ENCODE measurements around the gene MALT1. TPM values are rescaled to one million over a fixed set of nuclear protein-coding genes. Genes with fewer than 3 reads are reported as not detected.

The MALT1 gene
- total RNA-seq, 2 experiments from 2014 or later = 57.8 to 67.5 TPM

DNA sequence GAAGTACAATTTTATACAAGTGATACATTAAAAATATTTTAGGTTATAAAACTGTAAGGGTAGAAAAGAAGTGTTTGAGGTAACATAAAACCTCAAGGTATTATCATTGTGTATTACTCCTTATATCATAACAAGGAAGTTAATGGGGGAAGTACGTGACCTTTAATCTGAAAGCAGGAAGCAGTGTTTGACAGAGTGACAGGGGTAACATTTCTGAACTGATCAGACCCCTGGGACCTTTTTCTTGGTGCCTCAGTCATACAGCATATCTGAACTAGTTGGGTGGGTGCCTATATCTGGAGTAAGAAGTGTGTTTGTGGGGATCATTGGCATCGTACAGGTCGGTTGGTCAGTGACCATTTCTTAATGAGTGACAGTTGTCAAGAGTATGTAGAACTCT lies 43.0 kb downstream of the MALT1 start:
- TF ChIP-seq, protein P1, sequence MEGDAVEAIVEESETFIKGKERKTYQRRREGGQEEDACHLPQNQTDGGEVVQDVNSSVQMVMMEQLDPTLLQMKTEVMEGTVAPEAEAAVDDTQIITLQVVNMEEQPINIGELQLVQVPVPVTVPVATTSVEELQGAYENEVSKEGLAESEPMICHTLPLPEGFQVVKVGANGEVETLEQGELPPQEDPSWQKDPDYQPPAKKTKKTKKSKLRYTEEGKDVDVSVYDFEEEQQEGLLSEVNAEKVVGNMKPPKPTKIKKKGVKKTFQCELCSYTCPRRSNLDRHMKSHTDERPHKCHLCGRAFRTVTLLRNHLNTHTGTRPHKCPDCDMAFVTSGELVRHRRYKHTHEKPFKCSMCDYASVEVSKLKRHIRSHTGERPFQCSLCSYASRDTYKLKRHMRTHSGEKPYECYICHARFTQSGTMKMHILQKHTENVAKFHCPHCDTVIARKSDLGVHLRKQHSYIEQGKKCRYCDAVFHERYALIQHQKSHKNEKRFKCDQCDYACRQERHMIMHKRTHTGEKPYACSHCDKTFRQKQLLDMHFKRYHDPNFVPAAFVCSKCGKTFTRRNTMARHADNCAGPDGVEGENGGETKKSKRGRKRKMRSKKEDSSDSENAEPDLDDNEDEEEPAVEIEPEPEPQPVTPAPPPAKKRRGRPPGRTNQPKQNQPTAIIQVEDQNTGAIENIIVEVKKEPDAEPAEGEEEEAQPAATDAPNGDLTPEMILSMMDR (IDR thresholded peaks at IDR 0.05) = no peak
- H3K36me3 Mint-ChIP-seq (ENCODE audit: low read depth) = peaks cover 53% of the 10 kb centered on the region
- ChIA-PET POLR2A (no interaction called here), CTCF (no interaction called here)
- peak overlapping the region; percentile 31 for H3K4me3 Mint-ChIP-seq
- peak; percentile 29 for DNase-seq
- no peaks in the 10 kb centered on the region for H3K27me3 Mint-ChIP-seq
- H3K27ac Mint-ChIP-seq = peak overlapping the region; percentile 91
- peak; percentile 85 for ATAC-seq
- no peaks in the 10 kb centered on the region for H3K9me3 Mint-ChIP-seq
- H3K4me1 Mint-ChIP-seq (ENCODE audit: low read depth) = peaks cover 53% of the 10 kb centered on the region
- intact Hi-C loops (cut with micrococcal nuclease) = no loop called here

DNA sequence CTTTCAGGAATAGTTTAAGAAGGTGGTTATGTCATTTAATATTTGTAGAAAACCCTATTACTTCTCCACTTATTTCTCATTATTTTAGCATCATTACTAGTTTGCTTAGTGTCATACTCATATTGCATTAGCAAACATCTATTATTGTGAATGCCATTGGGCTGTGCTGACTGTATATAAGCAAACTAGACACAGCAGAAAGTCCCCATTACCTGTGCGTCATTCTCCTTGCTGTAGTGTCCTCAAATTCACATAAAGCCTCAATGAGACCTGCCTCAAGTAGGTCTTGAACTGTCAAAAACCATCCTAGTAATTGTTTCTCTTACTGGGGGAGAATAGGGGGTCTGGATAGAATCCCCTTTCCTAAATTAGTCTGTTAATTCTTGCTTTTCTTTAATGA lies 43.6 kb downstream of the MALT1 start:
- H3K36me3 Mint-ChIP-seq (ENCODE audit: low read depth) = peaks cover 52% of the 10 kb centered on the region
- no peak for DNase-seq
- ATAC-seq = peak; percentile 32
- TF ChIP-seq, protein P1 (IDR thresholded peaks at IDR 0.05) = no peak
- peak overlapping the region; percentile 91 for H3K27ac Mint-ChIP-seq
- ChIA-PET POLR2A (interaction anchor here (1.4 kb wide), 1 partner anchor 99 kb away, joined by 3 read pairs; no protein-coding TSS in a partner anchor), CTCF (interaction anchor here (1.4 to 2.4 kb wide), 2 partner anchors 17 to 49 kb away, joined by 3 to 10 read pairs; no protein-coding TSS in a partner anchor)
- intact Hi-C loops (cut with micrococcal nuclease) = no loop called here
- H3K4me3 Mint-ChIP-seq = peak overlapping the region; percentile 31
- no peaks in the 10 kb centered on the region for H3K9me3 Mint-ChIP-seq
- peaks cover 57% of the 10 kb centered on the region for H3K4me1 Mint-ChIP-seq (ENCODE audit: low read depth)
- H3K27me3 Mint-ChIP-seq = no peaks in the 10 kb centered on the region

DNA sequence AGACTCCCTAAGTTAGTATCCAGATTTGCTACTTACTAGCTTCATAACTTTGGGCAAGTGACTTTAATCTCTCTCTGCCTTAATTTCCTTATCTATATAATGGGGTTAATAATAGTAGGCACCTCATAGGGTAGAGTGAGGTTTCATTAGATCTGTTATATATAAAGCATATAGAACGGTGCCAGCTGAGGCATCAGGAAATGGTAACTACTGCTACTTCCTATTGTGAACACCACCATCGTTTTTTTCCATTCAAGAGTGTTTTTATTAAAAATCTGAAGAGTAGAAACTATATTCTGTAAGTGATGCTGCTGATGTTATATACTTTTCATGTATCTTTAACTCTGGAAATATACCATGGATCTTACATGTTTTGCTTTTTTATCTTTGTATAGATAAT lies 44.3 kb downstream of the MALT1 start:
- ChIA-PET CTCF (interaction anchor here (1.4 to 2.4 kb wide), 2 partner anchors 18 to 48 kb away, joined by 3 to 10 read pairs; no protein-coding TSS in a partner anchor), POLR2A (interaction anchor here (1.0 to 1.4 kb wide), 2 partner anchors 9 to 100 kb away, joined by 3 to 4 read pairs; no protein-coding TSS in a partner anchor)
- Mint-ChIP-seq H3K36me3 (ENCODE audit: low read depth) (peaks cover 54% of the 10 kb centered on the region), H3K27ac (peak overlapping the region; percentile 91), H3K4me1 (ENCODE audit: low read depth) (peaks cover 59% of the 10 kb centered on the region), H3K27me3 (no peaks in the 10 kb centered on the region), H3K9me3 (no peaks in the 10 kb centered on the region), H3K4me3 (peak overlapping the region; percentile 31)
- TF ChIP-seq, protein P1 (IDR thresholded peaks at IDR 0.05) = no peak
- no peak for ATAC-seq
- DNase-seq = no peak
- intact Hi-C loops (cut with micrococcal nuclease) = no loop called here

DNA sequence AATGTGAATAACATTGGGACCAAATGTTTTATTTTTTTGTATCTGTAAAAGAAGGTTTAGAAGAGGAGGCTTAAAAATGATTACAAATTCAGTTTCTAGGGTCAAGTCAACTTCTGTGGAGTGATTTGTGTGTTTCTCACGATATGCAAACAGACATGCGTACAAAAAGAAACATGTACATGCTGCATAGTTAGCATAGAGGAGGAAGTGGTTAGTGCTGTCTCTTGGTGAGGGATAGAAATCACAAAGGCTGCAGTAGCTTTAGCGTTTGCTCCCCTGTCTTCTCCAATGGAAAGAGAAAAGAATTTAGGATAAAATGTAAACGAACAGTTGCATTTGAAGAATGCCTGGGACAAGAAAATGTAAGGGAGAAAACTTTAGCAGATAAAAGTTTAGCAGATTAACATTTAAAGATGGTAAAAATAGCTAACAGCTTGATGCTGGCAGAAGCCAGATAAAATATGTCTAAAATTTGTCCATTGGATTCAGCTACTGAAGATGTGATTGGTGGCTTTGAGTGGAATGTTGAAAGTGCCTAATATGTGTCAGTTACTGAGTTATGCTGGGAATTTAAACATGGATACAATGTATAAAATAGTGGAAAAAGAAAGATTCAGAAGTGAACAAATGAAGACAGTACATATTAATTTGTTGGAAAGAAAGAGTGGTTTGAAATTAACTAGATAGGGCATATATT lies 44.9 kb downstream of the MALT1 start:
- POLR2A ChIA-PET = interaction anchor here (1.0 to 1.4 kb wide), 2 partner anchors 9 to 101 kb away, joined by 3 to 4 read pairs; no protein-coding TSS in a partner anchor
- Mint-ChIP-seq H3K36me3 (ENCODE audit: low read depth) (peaks cover 56% of the 10 kb centered on the region), H3K27ac (peak overlapping the region; percentile 91)

More for the DNA sequence above, 44.9 kb downstream of the MALT1 start:
- intact Hi-C loops (cut with micrococcal nuclease) = no loop called here
- no peaks in the 10 kb centered on the region for H3K9me3 Mint-ChIP-seq
- ATAC-seq = peak; percentile 69
- H3K4me1 Mint-ChIP-seq (ENCODE audit: low read depth) = peaks cover 60% of the 10 kb centered on the region
- TF ChIP-seq, protein P1 (IDR thresholded peaks at IDR 0.05) = no peak
- CTCF ChIA-PET = interaction anchor here (1.0 to 2.4 kb wide), 4 partner anchors 19 to 190 kb away, joined by 3 to 10 read pairs (median 3); no protein-coding TSS in a partner anchor
- no peak for DNase-seq
- no peaks in the 10 kb centered on the region for H3K27me3 Mint-ChIP-seq
- peak overlapping the region; percentile 31 for H3K4me3 Mint-ChIP-seq

All from activated CD8-positive, alpha-beta T cell treated with anti-CD3 and anti-CD28 coated beads for 36 hours (primary cell).